Left lung (tissue), 10 donors: ENCODE data around the gene SINHCAF. TPM values are rescaled to one million over a fixed set of nuclear protein-coding genes. Genes with fewer than 3 reads are reported as not detected.

ENCODE experiments used
- ATAC-seq: fragments of 200-7000 bp; cut with Tn5 transposase; one replicate; pipeline ENCODE4 v1.9.1; 2020; ENCODE audit warnings: moderate library complexity
- DNase-seq, 4 donors: peaks; one replicate each; pipeline ENCODE4 v3.0.0-alpha.2; 2013 to 2020
- H3K27ac ChIP-seq, 2 donors: fragments of 200-600 bp; sonication (generic) in 1 of 2; one replicate each; pipeline versions ENCODE4 v1.5.0 to v1.8.0; 2020 to 2021
- H3K27me3 ChIP-seq, 2 donors: fragments of 200-600 bp; sonication (generic) in 1 of 2; one replicate each; pipeline versions ENCODE4 v1.5.0 to v1.8.0; 2020 to 2021
- H3K36me3 ChIP-seq, 2 donors: fragments of 200-600 bp; sonication (generic) in 1 of 2; one replicate each; pipeline versions ENCODE4 v1.5.0 to v1.8.0; 2020 to 2021
- H3K4me1 ChIP-seq, 2 donors: fragments of 200-600 bp; one replicate each; pipeline ENCODE4 v1.8.0; 2021
- H3K4me3 ChIP-seq, 2 donors: fragments of 200-600 bp; sonication (generic) in 1 of 2; one replicate each; pipeline versions ENCODE4 v1.5.0 to v1.8.0; 2020 to 2021; ENCODE audit warnings: mild to moderate bottlenecking in 1 of 2
- H3K9me3 ChIP-seq, 2 donors: fragments of 200-600 bp; sonication (generic) in 1 of 2; one replicate each; pipeline versions ENCODE4 v1.5.0 to v1.8.0; 2020 to 2021
- CTCF ChIP-seq, 2 donors: fragments of 200-600 bp; sonication (generic) in 1 of 2; IDR thresholded peaks; one replicate each; pipeline versions ENCODE4 v1.5.0 to v1.8.0; 2021; ENCODE audit warnings: antibody characterized with exemption in 2 of 2
- intact Hi-C, 2 donors: fragments of 100-400 bp; cut with DNase I; formaldehyde crosslinking; loops; one replicate each; pipeline versions ENCODE4 v1.11.2 to v1.14.2; 2022
- polyA plus RNA-seq, 6 donors: library from polyadenylated mRNA; unstranded; fragments of 120-200 nt; gene quantifications; one replicate each; pipeline ENCODE4 v1.2.1, GENCODE V29; 2013; ENCODE audit not compliant: insufficient read length in 6 of 6
- total RNA-seq, 2 donors: library from RNA; stranded (reverse); fragmentation: NEBNext Ultra II Directional; extraction: Animal tissue kit (Norgen Biotek cat#: 25700); gene quantifications; one replicate each; pipeline ENCODE4 v1.2.1, GENCODE V29; 2021
- donor health status: DM: no; HTN: yes; CAD: no.
- donor health status: DM: no; HTN: no; CAD: no.

SINHCAF gene
- total and polyA plus RNA-seq, 8 donors = 37.9 to 138 (median 119) TPM

DNA sequence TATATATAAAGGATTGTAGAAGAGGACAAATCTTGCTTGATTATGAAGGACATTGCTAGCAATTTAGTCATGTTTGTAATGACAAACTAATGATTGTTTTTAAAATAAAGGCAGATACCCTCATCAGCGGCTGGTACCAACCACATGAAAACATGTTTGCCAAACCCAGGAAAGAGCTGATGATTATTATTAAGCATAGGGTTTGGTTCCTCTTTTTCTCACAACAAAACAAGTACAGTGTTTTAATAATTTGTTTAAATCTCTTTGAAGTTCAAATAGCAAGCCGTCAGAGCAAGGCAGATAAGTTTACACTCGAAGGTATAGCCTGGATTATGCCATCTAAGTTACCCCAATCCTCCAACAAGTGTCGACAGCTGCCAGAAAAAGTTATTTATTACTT is 5.3 kb upstream of the SINHCAF start:
- Histone ChIP-seq H3K4me3 (no peak overlapping the region), H3K4me1 (peaks cover 0 to 6% of the 10 kb centered on the region in 2 donors), H3K36me3 (no peaks in the 10 kb centered on the region), H3K27me3 (no peaks in the 10 kb centered on the region), H3K9me3 (no peaks in the 10 kb centered on the region), H3K27ac (no peak overlapping the region)
- ATAC-seq (no peak), DNase-seq (no peak)
- TF ChIP-seq CTCF (IDR thresholded peaks at IDR 0.05) = no peak
- intact Hi-C loops = no loop called here

- Histone ChIP-seq H3K36me3 (no peaks in the 10 kb centered on the region), H3K4me1 (peaks cover 0 to 21% of the 10 kb centered on the region in 2 donors), H3K9me3 (no peaks in the 10 kb centered on the region), H3K27ac (peak overlapping the region; percentile 37 to 65), H3K4me3 (peak overlapping the region in 1 of 2 donors; percentile 91), H3K27me3 (no peaks in the 10 kb centered on the region)
- ATAC-seq = no peak
- peak in 2 of 4 donors; percentile 32 to 37 for DNase-seq
- intact Hi-C loops = no loop called here
- no peak for TF ChIP-seq CTCF (IDR thresholded peaks at IDR 0.05)
These were observed 1.0 kb upstream of the SINHCAF start for GRCh38 chr12:31326736-31327659.

DNA sequence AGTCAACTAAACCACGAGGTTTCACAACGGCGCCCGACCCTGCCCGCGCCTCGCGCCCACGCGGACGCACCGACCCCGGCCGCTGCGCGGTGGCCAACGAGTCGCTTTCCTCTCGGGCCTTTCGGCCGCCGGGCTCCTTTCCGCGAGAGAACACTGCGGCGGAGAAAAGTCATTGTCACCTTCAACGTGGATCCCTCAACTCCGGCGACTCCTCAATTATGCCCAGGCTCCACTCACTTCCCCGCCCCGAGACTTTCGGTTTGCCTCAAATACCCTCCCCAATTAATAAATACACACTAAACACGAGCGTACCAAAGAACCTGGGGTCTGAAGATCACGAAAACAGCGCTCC is 450 bp downstream of the SINHCAF start:
- peak; percentile 11 for ATAC-seq
- Histone ChIP-seq H3K4me1 (peaks cover 0 to 34% of the 10 kb centered on the region in 2 donors), H3K36me3 (no peaks in the 10 kb centered on the region), H3K27ac (peak overlapping the region; percentile 93 to 94), H3K27me3 (no peaks in the 10 kb centered on the region), H3K9me3 (no peaks in the 10 kb centered on the region), H3K4me3 (peak overlapping the region; percentile 79 to 91)
- TF ChIP-seq CTCF (IDR thresholded peaks at IDR 0.05) = no peak
- intact Hi-C loops = no loop called here
- DNase-seq = no peak

- H3K9me3 ChIP-seq = no peaks in the 10 kb centered on the region
- H3K4me1 ChIP-seq = peaks cover 0 to 35% of the 10 kb centered on the region in 2 donors
- ATAC-seq (peak; percentile 28), DNase-seq (peak; percentile 61 to 87 (median 64))
- TF ChIP-seq CTCF (IDR thresholded peaks at IDR 0.05) = no peak
- intact Hi-C loops = no loop called here
- H3K27me3 ChIP-seq = no peaks in the 10 kb centered on the region
- H3K36me3 ChIP-seq = no peaks in the 10 kb centered on the region
- H3K27ac ChIP-seq = peak overlapping the region; percentile 93 to 94
- peak overlapping the region; percentile 79 to 91 for H3K4me3 ChIP-seq
These were observed 966 bp downstream of the SINHCAF start for GRCh38 chr12:31324845-31325523.
